Thymus (tissue), 11 donors: Measurements from ENCODE around the gene THOC7. TPM values are rescaled to one million over a fixed set of nuclear protein-coding genes. Genes with fewer than 3 reads are reported as not detected.
A peak's percentile ranks its signal among the peaks of the same experiment; 100 is the strongest.

Experiments
- DNase-seq, 9 donors: peaks; one replicate each; pipeline ENCODE4 v3.0.0-alpha.2; 2013; ENCODE audit warnings: low spot score in 9 of 9, low read depth in 6 of 9, missing footprints in 1 of 9
- H3K27ac ChIP-seq, 2 donors: one replicate each; pipeline ENCODE4 v1.5.1; 2013; ENCODE audit warnings: control low read depth in 1 of 2, low read depth in 1 of 2, low read length in 1 of 2, mild to moderate bottlenecking in 1 of 2, moderate library complexity in 1 of 2
- H3K27me3 ChIP-seq, 2 donors: one replicate each; pipeline ENCODE4 v1.5.1; 2013; ENCODE audit warnings: low read length in 1 of 2; ENCODE audit not compliant: control insufficient read depth in 2 of 2, insufficient read depth in 1 of 2
- H3K36me3 ChIP-seq, 2 donors: one replicate each; pipeline ENCODE4 v1.5.1; 2013; ENCODE audit warnings: low read length in 1 of 2, mild to moderate bottlenecking in 1 of 2, moderate library complexity in 1 of 2; ENCODE audit not compliant: control insufficient read depth in 2 of 2, insufficient read depth in 2 of 2
- H3K4me1 ChIP-seq, 2 donors: one replicate each; pipeline ENCODE4 v1.5.1; 2013; ENCODE audit warnings: low read length in 2 of 2; ENCODE audit not compliant: control insufficient read depth in 2 of 2, insufficient read depth in 2 of 2
- H3K4me3 ChIP-seq, 2 donors: one replicate each; pipeline ENCODE4 v1.5.1; 2013; ENCODE audit warnings: low read length in 2 of 2, control low read depth in 1 of 2, mild to moderate bottlenecking in 1 of 2
- H3K9me3 ChIP-seq, 2 donors: one replicate each; pipeline ENCODE4 v1.5.1; 2013; ENCODE audit warnings: low read length in 1 of 2, mild to moderate bottlenecking in 1 of 2; ENCODE audit not compliant: control insufficient read depth in 2 of 2, insufficient read depth in 1 of 2
- WGBS: extraction: QIAGEN DNeasy Blood & Tissue Kit; methylation state at CpG from one replicate; pipeline ENCODE4 v1.1.7; 2013; 5-methylcytosine and 5-hydroxymethylcytosine counted together
- polyA plus RNA-seq: library from polyadenylated mRNA; stranded (reverse); fragments of 200-250 nt; gene quantifications from one replicate; pipeline ENCODE4 v1.2.3, GENCODE V29; 2013
- total RNA-seq: library from RNA; stranded (reverse); fragments of 120-200 nt; gene quantifications from one replicate; pipeline ENCODE4 v1.2.4, GENCODE V29; 2013
- donor health status: healthy.

The THOC7 gene
- total and polyA plus RNA-seq, 2 donors, result 73.8 to 148 TPM

- H3K9me3 ChIP-seq, result no peaks in the 10 kb centered on the region
- H3K36me3 ChIP-seq, result no peaks in the 10 kb centered on the region
Observed at GRCh38 chr3:63841704-63842103, 21.9 kb downstream of the THOC7 start.

GRCh38 chr3:63832395-63832794 lies 31.2 kb downstream of the THOC7 start:
- Histone ChIP-seq H3K4me3 (no peak overlapping the region), H3K9me3 (no peaks in the 10 kb centered on the region), H3K27me3 (no peaks in the 10 kb centered on the region), H3K4me1 (no peaks in the 10 kb centered on the region), H3K36me3 (peaks cover 0 to 15% of the 10 kb centered on the region in 2 donors), H3K27ac (no peak overlapping the region)
- 98% methylated on average over 6 of the region's 6 CpGs for WGBS
- DNase-seq, result no peak

More at GRCh38 chr3:63841704-63842103, 21.9 kb downstream of the THOC7 start:
- DNase-seq, result no peak
- WGBS, result 1% methylated on average over 1 of the region's 1 CpG
- Histone ChIP-seq H3K4me1 (no peaks in the 10 kb centered on the region), H3K4me3 (no peak overlapping the region), H3K27me3 (no peaks in the 10 kb centered on the region), H3K27ac (no peak overlapping the region)

DNA sequence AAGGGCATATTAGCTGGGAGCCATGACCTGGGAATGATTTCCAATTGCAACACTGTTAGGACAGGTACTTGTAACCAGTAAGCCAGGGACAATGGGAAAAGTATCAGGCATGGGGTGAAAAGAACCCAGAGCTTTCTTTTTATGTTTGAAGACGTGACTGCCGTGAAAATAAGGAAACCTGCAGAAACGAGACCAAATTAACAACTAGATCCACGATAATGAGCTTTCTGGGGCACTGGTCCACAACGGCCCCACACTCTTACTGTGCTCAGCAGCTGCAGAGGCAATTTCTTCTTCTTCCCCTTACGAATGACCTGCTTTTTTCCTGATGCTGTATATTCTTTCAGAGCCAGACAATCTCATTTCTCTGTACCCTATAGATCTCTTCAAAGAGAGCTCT lies 33.1 kb downstream of the THOC7 start:
- Histone ChIP-seq H3K27ac (no peak overlapping the region), H3K27me3 (no peaks in the 10 kb centered on the region), H3K4me3 (no peak overlapping the region), H3K9me3 (no peaks in the 10 kb centered on the region), H3K4me1 (no peaks in the 10 kb centered on the region), H3K36me3 (peaks cover 0 to 15% of the 10 kb centered on the region in 2 donors)
- DNase-seq, result no peak
- WGBS, result 98% methylated on average over 6 of the region's 6 CpGs

DNA sequence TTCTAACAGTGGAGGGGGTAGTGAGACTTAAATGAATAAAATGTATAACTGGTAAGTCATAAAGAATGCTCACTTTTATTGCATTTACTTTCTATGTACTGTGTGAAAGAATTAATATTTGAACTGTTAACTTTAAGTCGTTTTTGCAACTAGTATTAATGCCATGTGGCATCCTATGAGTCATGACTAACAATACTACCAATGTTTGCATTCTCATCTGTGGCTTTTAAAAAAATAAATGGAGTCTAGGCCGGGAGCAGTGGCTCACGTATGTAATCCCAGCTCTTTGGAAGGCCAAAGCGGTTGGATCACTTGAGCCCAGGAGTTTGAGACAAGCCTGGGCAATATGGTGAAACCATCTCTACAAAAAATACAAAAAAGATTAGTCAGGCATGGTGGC lies 39.3 kb downstream of the THOC7 start:
- no peak for DNase-seq
- H3K36me3 ChIP-seq, result no peaks in the 10 kb centered on the region
- H3K9me3 ChIP-seq, result no peaks in the 10 kb centered on the region
- H3K27ac ChIP-seq, result no peak overlapping the region
- H3K4me1 ChIP-seq, result no peaks in the 10 kb centered on the region
- no peaks in the 10 kb centered on the region for H3K27me3 ChIP-seq
- 97% methylated on average over 4 of the region's 4 CpGs for whole genome bisulfite sequencing
- no peak overlapping the region for H3K4me3 ChIP-seq

DNA sequence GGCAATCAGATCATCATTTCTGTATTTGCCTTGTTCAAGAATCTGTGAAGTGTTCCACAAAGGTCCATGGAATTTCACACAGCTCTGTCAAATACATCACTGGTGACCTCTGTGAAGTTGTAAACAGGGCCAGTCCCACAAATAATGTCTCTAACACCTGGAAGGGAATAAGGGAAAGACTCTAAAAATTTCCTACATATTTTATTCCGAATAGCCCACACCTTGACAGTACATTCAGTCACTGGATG lies 44.5 kb downstream of the THOC7 start, which contains the start of gene C3orf49:
Gene C3orf49, plus strand, starts transcription at position 149 of the 248 bp plus-strand sequence. CDS start 173 bp downstream, outside the sequence.
- H3K27me3 ChIP-seq, result no peaks in the 10 kb centered on the region
- no peaks in the 10 kb centered on the region for H3K9me3 ChIP-seq
- no peaks in the 10 kb centered on the region for H3K4me1 ChIP-seq
- 100% methylated on average over 1 of the region's 1 CpG for WGBS
- no peak for DNase-seq
- no peak within 1 kb of the TSS for H3K27ac ChIP-seq
- H3K4me3 ChIP-seq, result no peak within 1 kb of the TSS
- no peaks in the 10 kb centered on the region for H3K36me3 ChIP-seq

DNA sequence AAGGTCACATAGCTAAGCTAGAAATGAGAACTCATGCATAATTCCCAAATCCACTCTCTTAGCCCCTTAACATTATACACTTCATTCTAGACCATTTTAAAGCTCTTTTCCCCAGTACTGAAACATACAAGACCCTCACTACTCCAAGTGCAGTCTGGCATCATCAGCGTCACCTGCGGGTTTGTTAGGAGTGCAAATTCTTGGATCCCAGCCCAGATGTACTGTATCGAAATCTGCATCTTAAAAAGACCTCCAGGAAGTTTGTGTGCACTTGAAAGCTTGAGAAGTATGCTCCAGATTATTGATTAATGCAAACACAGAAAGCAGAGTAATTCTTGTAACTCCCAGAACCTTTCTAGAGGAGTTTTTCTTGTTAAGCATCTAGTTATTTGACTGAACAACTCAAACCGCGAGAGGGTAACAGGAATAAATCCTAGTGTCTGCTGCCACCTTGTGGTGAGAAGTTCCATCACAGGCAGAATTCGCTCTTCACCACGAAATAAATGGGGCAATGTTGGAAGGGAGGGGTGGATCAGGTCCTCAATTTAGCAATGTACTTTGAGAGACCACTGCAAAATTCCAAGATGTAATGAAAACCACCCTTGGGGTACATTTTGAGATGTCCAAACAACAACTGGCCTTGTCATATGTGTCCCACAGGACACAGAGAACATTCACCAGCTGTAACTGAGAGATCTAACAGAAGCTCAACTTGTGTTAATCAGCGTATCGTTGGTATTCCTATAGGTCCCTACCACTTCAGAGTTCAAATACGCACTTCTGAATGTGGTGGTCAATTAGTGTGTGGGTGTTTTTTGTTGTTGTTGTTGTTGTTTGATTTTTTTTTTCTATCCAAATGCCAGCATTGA lies 45.1 kb downstream of the THOC7 start:
- Histone ChIP-seq H3K4me3 (no peak overlapping the region), H3K27me3 (no peaks in the 10 kb centered on the region), H3K27ac (no peak overlapping the region), H3K4me1 (no peaks in the 10 kb centered on the region), H3K36me3 (no peaks in the 10 kb centered on the region), H3K9me3 (no peaks in the 10 kb centered on the region)
- DNase-seq, result peak; percentile 16 to 74 (median 50)
- 56% methylated on average over 10 of the region's 10 CpGs for WGBS

GRCh38 chr3:63817225-63817624 lies 46.4 kb downstream of the THOC7 start:
- 98% methylated on average over 5 of the region's 5 CpGs for WGBS
- no peaks in the 10 kb centered on the region for H3K27me3 ChIP-seq
- H3K27ac ChIP-seq, result no peak overlapping the region
- no peaks in the 10 kb centered on the region for H3K4me1 ChIP-seq
- DNase-seq, result no peak
- no peaks in the 10 kb centered on the region for H3K36me3 ChIP-seq
- H3K4me3 ChIP-seq, result no peak overlapping the region
- no peaks in the 10 kb centered on the region for H3K9me3 ChIP-seq

DNA sequence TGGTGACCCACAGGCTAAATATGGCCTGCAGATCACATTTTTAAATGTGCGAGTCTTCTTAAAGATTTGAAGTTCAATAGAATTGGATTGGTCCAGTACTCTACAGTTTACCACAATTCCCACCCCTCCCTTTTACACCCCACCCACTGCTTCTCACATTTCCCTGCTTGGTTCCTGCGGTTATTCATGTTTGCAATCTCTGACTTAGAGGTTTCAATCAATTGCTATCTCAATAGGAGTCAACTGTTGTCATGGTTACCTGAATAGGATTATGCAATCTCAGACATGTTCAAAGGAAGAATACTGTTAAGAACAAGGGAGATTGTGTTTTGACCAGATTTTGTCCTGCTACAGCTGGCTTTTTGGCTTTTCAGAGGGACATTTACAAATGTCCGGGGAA lies 49.4 kb downstream of the THOC7 start:
- H3K9me3 ChIP-seq, result no peaks in the 10 kb centered on the region
- WGBS, result 95% methylated on average over 3 of the region's 3 CpGs
- no peak overlapping the region for H3K4me3 ChIP-seq
- no peak overlapping the region for H3K27ac ChIP-seq
- H3K36me3 ChIP-seq, result no peaks in the 10 kb centered on the region
- no peaks in the 10 kb centered on the region for H3K4me1 ChIP-seq
- no peaks in the 10 kb centered on the region for H3K27me3 ChIP-seq
- DNase-seq, result no peak

- Histone ChIP-seq H3K36me3 (no peaks in the 10 kb centered on the region), H3K27ac (no peak overlapping the region), H3K27me3 (no peaks in the 10 kb centered on the region), H3K4me1 (no peaks in the 10 kb centered on the region), H3K9me3 (no peaks in the 10 kb centered on the region), H3K4me3 (no peak overlapping the region)
- WGBS, result 96% methylated on average over 6 of the region's 6 CpGs
- no peak for DNase-seq
Observed at GRCh38 chr3:63809607-63810006, 54.0 kb downstream of the THOC7 start.
